Fibroblast of pulmonary artery (primary cell): ENCODE data around the gene CBFA2T3.
"Not testable (repeated sequence)": the region's sequence is repeated elsewhere in the genome, so short reads cannot be mapped to it uniquely, and the experiment has no call there.

Experiments
- DNase-seq: peaks from one replicate; pipeline ENCODE4 v3.0.0-alpha.2; 2010; ENCODE audit warnings: low read depth
- H3K4me3 ChIP-seq: replicated peaks from 2 replicates; pipeline ENCODE4 v1.5.1; 2011; ENCODE audit warnings: low read depth, mild to moderate bottlenecking, control low read depth, low read length, moderate library complexity
- TF ChIP-seq, protein P1 (sequence below): IDR thresholded peaks from 2 replicates; pipeline ENCODE4 v1.5.1; 2011; ENCODE audit warnings: mild to moderate bottlenecking, control low read depth, low read length, inconsistent platforms; ENCODE audit errors: missing control alignments

The CBFA2T3 gene

DNA sequence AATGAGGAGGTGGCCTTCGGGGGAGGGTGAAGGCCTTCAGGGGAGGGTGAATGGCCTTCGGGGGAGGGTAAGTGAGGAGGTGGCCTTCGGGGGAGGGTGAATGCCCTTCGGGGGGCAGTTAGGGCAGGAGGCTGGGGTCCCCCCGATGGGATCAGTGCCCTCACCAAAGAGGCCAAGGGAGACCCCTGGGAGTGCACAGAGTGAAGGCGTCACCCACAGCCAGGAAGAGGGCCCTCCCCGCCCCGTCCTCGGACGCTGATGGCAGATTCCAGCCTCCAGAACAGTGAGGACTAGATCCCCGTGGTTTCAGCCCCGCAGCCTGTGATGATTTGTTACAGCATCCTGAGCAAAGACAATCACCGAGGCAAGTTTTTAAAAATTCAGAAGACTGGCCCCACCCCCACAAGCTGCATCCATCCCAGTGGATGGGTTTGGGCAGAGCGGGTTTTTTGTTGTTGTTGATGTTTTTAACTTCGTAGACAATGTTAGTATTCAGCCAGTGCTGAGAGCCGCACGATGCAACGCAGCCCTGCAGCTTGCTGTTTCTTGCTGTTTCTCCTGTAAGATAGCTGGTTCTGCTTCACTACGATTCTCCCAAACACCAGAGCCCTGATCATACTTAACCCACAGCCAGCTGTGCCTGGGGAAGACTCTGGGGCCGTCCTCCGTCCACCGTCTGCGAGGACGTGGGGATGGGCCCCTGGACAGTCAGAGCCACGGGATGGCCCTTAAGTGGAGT, 40.7 kb upstream of the CBFA2T3 start:
- H3K4me3 ChIP-seq: no peak overlapping the region
- no peak for DNase-seq
- TF ChIP-seq, protein P1, sequence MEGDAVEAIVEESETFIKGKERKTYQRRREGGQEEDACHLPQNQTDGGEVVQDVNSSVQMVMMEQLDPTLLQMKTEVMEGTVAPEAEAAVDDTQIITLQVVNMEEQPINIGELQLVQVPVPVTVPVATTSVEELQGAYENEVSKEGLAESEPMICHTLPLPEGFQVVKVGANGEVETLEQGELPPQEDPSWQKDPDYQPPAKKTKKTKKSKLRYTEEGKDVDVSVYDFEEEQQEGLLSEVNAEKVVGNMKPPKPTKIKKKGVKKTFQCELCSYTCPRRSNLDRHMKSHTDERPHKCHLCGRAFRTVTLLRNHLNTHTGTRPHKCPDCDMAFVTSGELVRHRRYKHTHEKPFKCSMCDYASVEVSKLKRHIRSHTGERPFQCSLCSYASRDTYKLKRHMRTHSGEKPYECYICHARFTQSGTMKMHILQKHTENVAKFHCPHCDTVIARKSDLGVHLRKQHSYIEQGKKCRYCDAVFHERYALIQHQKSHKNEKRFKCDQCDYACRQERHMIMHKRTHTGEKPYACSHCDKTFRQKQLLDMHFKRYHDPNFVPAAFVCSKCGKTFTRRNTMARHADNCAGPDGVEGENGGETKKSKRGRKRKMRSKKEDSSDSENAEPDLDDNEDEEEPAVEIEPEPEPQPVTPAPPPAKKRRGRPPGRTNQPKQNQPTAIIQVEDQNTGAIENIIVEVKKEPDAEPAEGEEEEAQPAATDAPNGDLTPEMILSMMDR: no peak

GRCh38 chr16:89016561-89016960, 39.6 kb upstream of the CBFA2T3 start:
- not testable (repeated sequence) for H3K4me3 ChIP-seq

GRCh38 chr16:89015271-89015859, 38.4 kb upstream of the CBFA2T3 start:
- DNase-seq: no peak
- TF ChIP-seq, protein P1: no peak
- H3K4me3 ChIP-seq: no peak overlapping the region

More at GRCh38 chr16:89016561-89016960, 39.6 kb upstream of the CBFA2T3 start:
- DNase-seq: not testable (repeated sequence)

GRCh38 chr16:89014403-89015230, 37.6 kb upstream of the CBFA2T3 start:
- DNase-seq: no peak
- no peak overlapping the region for H3K4me3 ChIP-seq
- TF ChIP-seq, protein P1: no peak

DNA sequence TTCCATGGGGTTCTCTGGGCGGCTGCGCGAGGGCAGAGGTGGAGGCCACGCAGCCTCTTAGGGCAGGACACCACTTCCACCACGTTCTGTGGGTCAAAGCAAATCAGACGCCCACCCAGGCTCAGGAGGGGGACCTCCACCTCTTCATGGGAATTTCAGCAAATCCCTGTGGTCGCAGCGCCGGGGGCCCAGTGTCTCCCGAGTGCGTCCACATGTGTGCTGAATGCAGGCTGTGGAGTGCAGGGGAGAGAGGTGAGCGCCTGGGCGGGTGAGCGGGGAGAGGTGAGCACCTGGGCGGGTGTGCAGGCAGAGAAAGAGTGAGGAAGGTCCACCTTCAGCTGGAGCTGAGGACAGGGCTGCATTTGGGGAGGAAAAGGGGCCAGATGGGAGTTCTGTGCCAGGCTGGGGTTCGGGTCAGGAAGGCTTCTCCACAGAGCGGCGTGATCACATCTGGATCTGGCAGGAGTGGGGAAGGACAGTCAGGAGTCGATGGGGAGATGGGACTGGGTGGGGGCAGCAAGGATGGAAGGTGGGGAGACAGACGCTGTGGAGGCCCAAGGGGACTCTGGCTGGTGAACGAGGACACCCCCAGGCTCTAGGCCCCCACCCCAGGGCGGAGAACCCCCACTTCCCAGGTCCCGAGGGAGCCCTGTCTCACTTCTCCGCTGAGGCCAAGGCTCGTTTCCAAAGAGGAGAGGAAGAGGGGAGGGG, 36.8 kb upstream of the CBFA2T3 start:
- no peak overlapping the region for H3K4me3 ChIP-seq
- TF ChIP-seq, protein P1: no peak
- DNase-seq: no peak

- TF ChIP-seq, protein P1: no peak
- no peak overlapping the region for H3K4me3 ChIP-seq
- no peak for DNase-seq
Measured at GRCh38 chr16:89013111-89013510, 36.1 kb upstream of the CBFA2T3 start.

DNA sequence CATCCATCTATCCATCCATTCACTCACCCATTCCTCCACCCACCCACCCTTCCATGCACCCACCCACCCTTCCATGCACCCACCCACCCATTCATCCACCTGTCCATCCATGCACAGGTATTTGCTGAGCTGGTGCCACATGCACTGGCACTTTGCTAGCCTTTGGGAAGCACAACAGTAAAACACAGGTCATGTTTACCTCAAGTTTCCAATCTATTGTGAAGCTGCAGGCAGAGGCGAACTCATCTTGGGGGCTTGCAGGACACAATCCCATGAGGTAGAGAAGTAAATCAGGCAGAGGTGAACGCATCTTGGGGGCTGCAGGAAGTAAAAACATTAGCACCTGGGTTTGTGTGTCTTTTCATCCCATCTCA, 35.6 kb upstream of the CBFA2T3 start:
- TF ChIP-seq, protein P1: no peak
- DNase-seq: no peak
- H3K4me3 ChIP-seq: no peak overlapping the region
